ENCODE results near the gene SAP30BP.

Gene SAP30BP

GRCh38 chr17:75666959-75667790, at the start of gene SAP30BP, which contains the start of gene RECQL5:
Gene SAP30BP, plus strand, starts transcription at chr17:75667338. Its CDS starts 35 bp downstream, at chr17:75667373.
Gene RECQL5, minus strand, starts transcription at chr17:75667154. Its CDS starts 597 bp downstream, at chr17:75666557.
- H3K27ac ChIP-seq, result peak within 1 kb of the TSS; percentile 67
- DNase-seq (ENCODE audit: low read depth, low spot score), result peak; percentile 94

DNA sequence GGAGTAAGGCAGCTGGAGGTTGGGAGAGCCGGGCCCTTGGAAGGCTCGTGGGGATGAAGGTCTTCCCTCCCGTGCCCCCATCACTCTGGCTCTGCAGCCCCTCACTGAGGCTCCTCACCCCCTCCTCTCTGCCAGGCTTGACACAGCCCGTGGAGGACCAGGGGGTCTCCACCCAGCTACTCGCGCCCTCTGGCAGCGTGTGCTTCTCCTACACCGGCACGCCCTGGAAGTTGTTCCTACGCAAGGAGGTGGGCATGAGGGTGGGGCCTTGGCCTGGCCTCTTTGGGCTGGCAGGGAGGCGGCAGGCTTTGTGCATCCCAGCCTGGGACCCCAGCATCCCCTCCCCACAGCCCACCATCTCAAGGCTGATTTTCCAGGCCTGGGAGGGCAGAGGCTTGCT, 49.5 kb upstream of the SAP30BP start:
- no peak for DNase-seq (ENCODE audit: low read depth, low spot score)
- H3K27ac ChIP-seq, result no peak overlapping the region

DNA sequence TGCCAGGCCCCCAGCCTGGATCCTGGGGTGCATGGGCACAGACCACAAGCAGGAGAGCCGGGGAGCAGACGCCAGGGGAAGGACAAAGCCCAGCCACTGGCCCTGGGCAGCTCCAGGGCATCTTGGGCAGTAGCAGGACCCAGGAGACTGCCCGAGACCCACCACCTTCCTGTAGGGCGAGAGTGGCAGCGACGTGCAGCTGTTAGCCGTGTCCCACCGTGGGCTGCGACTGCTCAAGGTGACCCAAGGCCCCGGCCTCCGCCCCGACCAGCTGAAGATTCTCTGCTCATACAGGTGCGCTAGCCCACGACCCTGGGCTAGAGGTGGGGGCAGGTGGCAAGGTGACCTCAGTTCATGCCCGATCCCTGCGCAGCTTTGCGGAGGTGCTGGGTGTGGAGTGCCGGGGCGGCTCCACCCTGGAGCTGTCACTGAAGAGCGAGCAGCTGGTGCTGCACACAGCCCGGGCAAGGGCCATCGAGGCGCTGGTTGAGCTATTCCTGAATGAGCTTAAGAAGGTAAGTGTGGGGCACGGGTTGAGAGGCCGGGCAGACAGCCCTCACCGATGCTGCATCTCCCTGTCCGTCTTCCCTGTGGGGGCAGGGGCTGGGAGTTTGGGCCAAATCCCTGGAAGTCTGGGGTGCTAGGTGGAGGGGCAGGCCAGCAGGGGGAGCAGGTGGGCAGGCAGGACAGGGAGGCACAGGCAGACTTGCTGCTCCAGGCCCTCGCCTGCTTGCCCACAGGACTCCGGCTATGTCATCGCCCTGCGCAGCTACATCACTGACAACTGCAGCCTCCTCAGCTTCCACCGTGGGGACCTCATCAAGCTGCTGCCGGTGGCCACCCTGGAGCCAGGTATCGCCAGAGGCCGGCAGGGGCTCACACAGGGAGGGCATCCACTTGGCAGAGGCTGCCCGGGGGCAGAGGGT, 47.4 kb upstream of the SAP30BP start:
- DNase-seq (ENCODE audit: low read depth, low spot score), result no peak

GRCh38 chr17:75621489-75621888, 45.6 kb upstream of the SAP30BP start:
- H3K27ac ChIP-seq, result no peak overlapping the region

More for the DNA sequence above, 47.4 kb upstream of the SAP30BP start:
- H3K27ac ChIP-seq, result no peak overlapping the region

GRCh38 chr17:75622076-75622475, 45.1 kb upstream of the SAP30BP start:
- no peak for DNase-seq (ENCODE audit: low read depth, low spot score)
- H3K27ac ChIP-seq, result no peak overlapping the region

More at GRCh38 chr17:75621489-75621888, 45.6 kb upstream of the SAP30BP start:
- no peak for DNase-seq (ENCODE audit: low read depth, low spot score)

DNA sequence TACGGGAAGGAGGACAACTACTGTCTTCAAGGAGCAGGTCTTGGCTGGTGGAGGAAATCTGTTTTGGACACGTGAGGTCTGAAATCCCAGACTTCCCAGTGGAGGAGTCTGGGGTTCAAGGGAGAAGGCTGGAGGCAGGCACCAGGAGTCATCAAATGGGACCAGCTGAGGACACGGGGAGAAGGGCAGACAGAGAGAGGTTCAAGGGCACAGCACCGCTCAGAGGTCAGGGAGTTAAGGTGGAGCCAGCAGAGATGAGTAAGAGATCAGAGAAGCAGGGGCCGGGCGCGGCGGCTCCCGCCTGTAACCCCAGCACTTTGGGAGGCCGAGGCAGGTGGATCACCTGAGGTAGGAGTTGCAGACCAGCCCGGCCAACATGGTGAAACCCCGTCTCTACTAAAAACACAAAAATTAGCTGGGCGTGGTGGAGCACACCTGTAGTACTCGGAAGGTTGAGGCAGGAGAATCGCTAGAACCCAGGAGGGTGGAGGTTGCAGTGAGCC, 44.3 kb upstream of the SAP30BP start:
- DNase-seq (ENCODE audit: low read depth, low spot score), result no peak
- H3K27ac ChIP-seq, result no peak overlapping the region

GRCh38 chr17:75623386-75623785, 43.8 kb upstream of the SAP30BP start:
- H3K27ac ChIP-seq, result no peak overlapping the region
- no peak for DNase-seq (ENCODE audit: low read depth, low spot score)

GRCh38 chr17:75624021-75624420, 43.1 kb upstream of the SAP30BP start:
- DNase-seq (ENCODE audit: low read depth, low spot score), result no peak
- H3K27ac ChIP-seq, result no peak overlapping the region

GRCh38 chr17:75624714-75625345, 42.3 kb upstream of the SAP30BP start:
- no peak for DNase-seq (ENCODE audit: low read depth, low spot score)
- H3K27ac ChIP-seq, result no peak overlapping the region

- DNase-seq (ENCODE audit: low read depth, low spot score), result no peak
- H3K27ac ChIP-seq, result no peak overlapping the region
Observed at GRCh38 chr17:75625813-75626486, 41.2 kb upstream of the SAP30BP start.

GRCh38 chr17:75626496-75627038, 40.6 kb upstream of the SAP30BP start:
- no peak for DNase-seq (ENCODE audit: low read depth, low spot score)
- H3K27ac ChIP-seq, result no peak overlapping the region

DNA sequence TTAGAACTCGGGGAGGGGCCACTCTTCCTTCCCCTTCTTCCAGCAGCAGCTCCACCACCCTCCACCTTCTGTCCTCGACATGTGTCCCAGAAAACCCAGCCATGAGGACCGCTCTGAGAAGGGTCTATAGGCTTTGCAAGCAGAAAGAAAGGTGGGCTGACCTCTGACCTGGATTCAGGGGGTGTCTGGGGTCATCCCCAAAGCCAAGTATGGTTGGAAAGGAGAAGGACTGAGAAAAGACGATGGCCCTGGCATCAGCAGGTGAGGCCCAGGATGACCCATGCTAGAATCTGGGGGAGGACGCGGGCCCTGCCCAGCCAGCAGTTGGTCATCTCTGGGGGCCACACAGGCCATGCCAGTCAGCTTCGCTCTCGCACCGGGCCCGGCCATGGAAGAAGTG, 40.0 kb upstream of the SAP30BP start:
- no peak for DNase-seq (ENCODE audit: low read depth, low spot score)
- H3K27ac ChIP-seq, result no peak overlapping the region

DNA sequence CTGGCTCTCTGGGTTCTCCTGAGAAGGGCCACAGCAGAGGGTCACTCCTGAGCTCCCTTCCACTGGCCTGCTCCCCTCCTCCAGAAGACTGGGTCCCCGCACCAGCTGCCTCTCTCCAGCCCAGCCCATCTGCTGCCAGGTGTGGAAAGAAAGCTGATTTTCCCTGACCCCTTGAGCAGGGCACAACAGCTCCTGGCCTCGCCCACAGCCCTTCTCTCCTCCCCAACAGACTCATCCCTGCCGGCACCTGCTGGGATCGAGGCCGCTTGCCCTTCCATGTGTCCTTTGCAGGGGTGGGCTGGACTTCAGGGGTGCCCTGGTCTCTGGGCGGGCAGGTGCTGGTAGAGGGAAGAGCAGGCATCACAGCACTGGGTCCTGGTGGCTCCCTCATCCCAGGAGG, 38.7 kb upstream of the SAP30BP start:
- no peak overlapping the region for H3K27ac ChIP-seq
- no peak for DNase-seq (ENCODE audit: low read depth, low spot score)

DNA sequence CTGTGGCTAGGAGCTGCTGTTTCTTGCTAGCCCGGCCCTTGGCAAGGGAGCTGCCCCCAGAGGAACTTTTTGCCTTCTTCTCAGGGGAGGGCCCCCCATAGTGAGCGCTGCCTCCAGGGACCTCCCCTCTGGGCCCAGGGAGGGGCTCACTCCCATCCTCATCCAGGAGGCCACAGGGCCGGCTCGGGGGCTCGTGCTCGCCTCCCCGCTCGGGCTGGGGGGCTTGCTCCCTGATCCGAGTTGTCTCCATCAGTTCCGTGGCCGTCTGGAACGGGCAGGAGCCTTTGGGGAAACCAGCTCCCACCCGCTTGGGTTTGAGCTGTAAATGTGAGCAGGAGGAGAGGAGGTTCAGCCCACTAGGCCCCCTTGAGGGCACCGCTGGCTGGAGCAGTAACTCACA, 38.0 kb upstream of the SAP30BP start:
- no peak overlapping the region for H3K27ac ChIP-seq
- DNase-seq (ENCODE audit: low read depth, low spot score), result no peak

- H3K27ac ChIP-seq, result no peak overlapping the region
- no peak for DNase-seq (ENCODE audit: low read depth, low spot score)
Observed at GRCh38 chr17:75630071-75630917, 36.8 kb upstream of the SAP30BP start.

DNA sequence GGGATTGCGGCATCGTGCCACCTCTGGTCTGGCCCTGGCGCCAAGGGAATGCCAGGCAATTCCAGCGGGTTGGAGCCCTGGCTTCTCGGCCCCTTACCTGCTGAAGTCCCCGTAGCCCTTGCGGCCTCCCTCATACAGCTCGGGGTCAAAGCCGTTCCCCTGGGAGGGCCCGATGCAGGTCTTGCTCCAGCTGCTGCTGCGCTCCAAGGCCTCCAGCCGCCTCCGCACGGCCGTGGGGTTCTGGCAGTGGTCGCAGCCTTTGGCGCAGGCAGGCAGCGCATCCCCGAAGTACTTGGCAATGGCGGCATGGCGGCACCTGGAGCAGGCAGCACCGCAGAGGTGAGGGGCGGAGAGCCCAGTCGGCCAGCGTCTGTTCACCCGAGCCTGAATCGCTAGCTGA, 35.8 kb upstream of the SAP30BP start:
- no peak overlapping the region for H3K27ac ChIP-seq
- no peak for DNase-seq (ENCODE audit: low read depth, low spot score)

- no peak for DNase-seq (ENCODE audit: low read depth, low spot score)
- H3K27ac ChIP-seq, result no peak overlapping the region
Observed at GRCh38 chr17:75632428-75632827, 34.7 kb upstream of the SAP30BP start.

DNA sequence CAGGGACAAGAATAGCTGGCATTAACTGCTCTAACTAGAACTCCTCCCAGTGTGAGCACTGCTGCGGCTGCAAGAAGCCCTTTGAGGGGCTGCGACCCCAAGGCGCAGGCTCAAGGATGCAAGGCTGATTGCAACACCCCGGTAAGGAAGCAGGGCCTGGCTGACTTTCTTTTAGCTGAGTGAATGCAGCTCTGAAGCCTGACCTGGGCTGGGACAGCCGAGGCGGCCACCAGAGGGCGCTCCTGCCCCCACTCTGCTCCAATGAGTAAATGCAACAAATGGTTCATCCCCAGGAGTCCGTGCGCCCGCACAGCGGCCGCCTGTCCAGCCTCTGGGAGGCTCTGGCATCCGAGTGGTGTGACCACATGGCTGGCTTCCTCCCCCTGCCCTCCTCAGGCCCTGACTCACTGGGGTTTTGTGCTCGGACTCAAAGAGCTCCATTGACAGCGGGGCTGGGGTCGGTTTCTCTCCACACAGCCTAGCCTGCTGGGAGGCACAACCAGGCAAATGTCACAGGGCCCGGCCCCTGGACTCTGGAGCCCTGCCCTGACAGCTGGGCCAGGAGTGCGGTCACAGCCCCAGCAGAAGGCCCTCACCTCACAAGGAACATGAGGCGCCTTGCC, 34.2 kb upstream of the SAP30BP start, which contains the start of gene SMIM5:
Gene SMIM5, plus strand, starts transcription at position 572 of the 623 bp plus-strand sequence. CDS start 6,768 bp downstream, outside the sequence.
- no peak for DNase-seq (ENCODE audit: low read depth, low spot score)
- peak within 1 kb of the TSS; percentile 43 for H3K27ac ChIP-seq

All from epithelial cell of prostate (primary cell).